ENCODE measurements around the gene PGAM1.
A peak's percentile ranks its signal among the peaks of the same experiment; 100 is the strongest.

The PGAM1 gene

DNA sequence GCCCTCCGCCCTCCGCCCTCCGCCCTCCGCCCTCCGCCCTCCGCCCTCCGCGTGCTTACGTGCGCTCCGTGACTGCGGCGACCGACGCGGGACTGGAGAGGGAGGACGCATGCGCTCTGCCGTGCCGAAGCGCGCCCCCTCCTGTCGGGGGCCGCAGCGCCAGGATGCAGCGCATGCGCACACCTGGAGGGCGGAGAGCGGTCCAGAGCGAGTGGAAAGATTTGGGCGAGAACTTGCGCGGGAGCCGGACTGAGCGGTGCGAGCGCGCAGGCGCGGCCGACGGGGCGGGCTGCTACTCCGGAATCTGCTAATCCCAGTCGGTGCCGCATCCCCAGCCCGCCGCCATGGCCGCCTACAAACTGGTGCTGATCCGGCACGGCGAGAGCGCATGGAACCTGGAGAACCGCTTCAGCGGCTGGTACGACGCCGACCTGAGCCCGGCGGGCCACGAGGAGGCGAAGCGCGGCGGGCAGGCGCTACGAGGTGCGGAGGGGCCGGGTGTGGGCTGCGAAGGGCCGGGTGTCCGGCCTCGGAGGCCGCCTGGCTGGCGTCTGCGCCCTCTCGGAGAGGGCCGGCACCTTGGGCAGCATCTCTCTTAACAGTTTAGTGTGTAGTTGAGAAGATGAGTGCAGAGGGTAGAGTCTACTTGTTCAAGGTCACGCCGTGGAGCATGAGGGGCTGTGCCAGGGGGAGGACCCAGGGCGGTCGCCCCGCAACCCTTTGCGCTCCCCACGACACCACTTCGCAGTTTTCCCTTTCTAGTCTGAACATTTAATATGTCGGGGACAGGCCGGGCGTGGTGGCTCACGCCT lies at the start of gene PGAM1 (continued):
- TF ChIP-seq KLF7 (tag by site-specific recombination; IDR thresholded peaks at IDR 0.05; ENCODE audit: borderline replicate concordance) (no peak), ZNF837 (tag by site-specific recombination; IDR thresholded peaks at IDR 0.05) (no peak), TCF7L2 (IDR thresholded peaks at IDR 0.05; ENCODE audit: borderline replicate concordance, low read depth, low read length) (no peak), ZBTB48 (tag by site-specific recombination; IDR thresholded peaks at IDR 0.05) (no peak), ZNF76 (tag by site-specific recombination; IDR thresholded peaks at IDR 0.05; ENCODE audit: borderline replicate concordance, low read depth) (peak; percentile 48; the same call in 1 of the 2 replicates), ZNF513 (tag by site-specific recombination; IDR thresholded peaks at IDR 0.05) (no peak), ZNF311 (tag by site-specific recombination; IDR thresholded peaks at IDR 0.05; ENCODE audit: borderline replicate concordance) (no peak), IKZF3 (tag by site-specific recombination; IDR thresholded peaks at IDR 0.05) (no peak), ZNF777 (tag by site-specific recombination; IDR thresholded peaks at IDR 0.05; ENCODE audit: borderline replicate concordance) (peak; percentile 40; the same call in 1 of the 2 replicates), ZNF654 (tag by site-specific recombination; IDR thresholded peaks at IDR 0.05; ENCODE audit: low read depth) (no peak), ZNF394 (tag by site-specific recombination; IDR thresholded peaks at IDR 0.05; ENCODE audit: borderline replicate concordance) (peak; percentile 99), KLF10 (tag by site-specific recombination; IDR thresholded peaks at IDR 0.05) (no peak), ZNF560 (tag by site-specific recombination; IDR thresholded peaks at IDR 0.05; ENCODE audit: borderline replicate concordance) (no peak), ZNF274 (IDR thresholded peaks at IDR 0.05; ENCODE audit: low read length) (no peak), ZNF274 (tag by site-specific recombination; IDR thresholded peaks at IDR 0.05; ENCODE audit: borderline replicate concordance) (no peak), ZFP37 (tag by site-specific recombination; IDR thresholded peaks at IDR 0.05) (no peak; the same call in 1 of the 2 replicates), ZNF830 (tag by site-specific recombination; IDR thresholded peaks at IDR 0.05; ENCODE audit: low read depth) (no peak), SALL2 (tag by site-specific recombination; IDR thresholded peaks at IDR 0.05; ENCODE audit: borderline replicate concordance) (no peak), ZNF157 (tag by site-specific recombination; IDR thresholded peaks at IDR 0.05) (no peak), ZNF670 (tag by site-specific recombination; IDR thresholded peaks at IDR 0.05; ENCODE audit: low read depth) (no peak), SCRT2 (tag by site-specific recombination; IDR thresholded peaks at IDR 0.05) (no peak; the same call in 1 of the 2 replicates), ZNF660 (tag by site-specific recombination; IDR thresholded peaks at IDR 0.05) (peak; percentile 83; the same call in 1 of the 2 replicates), ZNF354C (tag by site-specific recombination; IDR thresholded peaks at IDR 0.05; ENCODE audit: borderline replicate concordance, low read depth) (no peak), ZNF623 (tag by site-specific recombination; IDR thresholded peaks at IDR 0.05) (no peak), ZNF624 (tag by site-specific recombination; IDR thresholded peaks at IDR 0.05) (no peak), ZNF621 (tag by site-specific recombination; IDR thresholded peaks at IDR 0.05) (no peak), ZEB2 (tag by site-specific recombination; IDR thresholded peaks at IDR 0.05) (peak; percentile 49; the same call in 1 of the 2 replicates), ZNF18 (tag by site-specific recombination; IDR thresholded peaks at IDR 0.05) (no peak), ZNF404 (tag by site-specific recombination; IDR thresholded peaks at IDR 0.05) (no peak), ZNF600 (tag by site-specific recombination; IDR thresholded peaks at IDR 0.05) (peak; percentile 93), ZNF701 (tag by site-specific recombination; IDR thresholded peaks at IDR 0.05) (no peak), ZNF561 (tag by site-specific recombination; IDR thresholded peaks at IDR 0.05; ENCODE audit: borderline replicate concordance) (peak; percentile 83; the same call in 1 of the 2 replicates)

Data from HEK293 (cell line).